Calu3 (cell line): Measurements from ENCODE around the gene COL6A3. TPM values are rescaled to one million over a fixed set of nuclear protein-coding genes. Genes with fewer than 3 reads are reported as not detected.
"Not testable (repeated sequence)": the region's sequence is repeated elsewhere in the genome, so short reads cannot be mapped to it uniquely, and the experiment has no call there.

Source experiments
- BruUV-seq: library from RNA; stranded (reverse); fragments of 400-500 nt; replicated peaks from 2 replicates; lab custom pipeline; 2021; lab: Mats Ljungman, UMichigan
- CTCF ChIA-PET: fragments of 300-600 bp; sonication (Branson Sonifier 250); formaldehyde crosslinking; loops from one replicate; lab custom pipeline; 2022; ENCODE audit warnings: antibody characterized with exemption; lab: Charles Lee
- DNase-seq: peaks from one replicate; pipeline ENCODE4 v3.0.0; 2022
- H3K27ac Mint-ChIP-seq: one replicate; pipeline ENCODE4 v1.8.0; 2022; ENCODE audit warnings: mixed read lengths; ENCODE audit not compliant: unreplicated experiment
- H3K27me3 Mint-ChIP-seq: one replicate; pipeline ENCODE4 v1.8.0; 2022; ENCODE audit warnings: mixed read lengths; ENCODE audit not compliant: unreplicated experiment
- H3K36me3 Mint-ChIP-seq: one replicate; pipeline ENCODE4 v1.8.0; 2022; ENCODE audit warnings: mild to moderate bottlenecking, moderate library complexity, mixed read lengths; ENCODE audit not compliant: insufficient read depth, unreplicated experiment
- H3K4me1 Mint-ChIP-seq: one replicate; pipeline ENCODE4 v1.8.0; 2022; ENCODE audit warnings: mild to moderate bottlenecking, low read depth, mixed read lengths; ENCODE audit not compliant: unreplicated experiment
- H3K4me3 Mint-ChIP-seq: one replicate; pipeline ENCODE4 v1.8.0; 2022; ENCODE audit warnings: mild to moderate bottlenecking, low read depth, moderate library complexity, mixed read lengths; ENCODE audit not compliant: unreplicated experiment
- H3K9me3 Mint-ChIP-seq: one replicate; pipeline ENCODE4 v1.8.0; 2022; ENCODE audit warnings: low read depth, mixed read lengths; ENCODE audit not compliant: unreplicated experiment
- intact Hi-C: fragments of 100-400 bp; cut with micrococcal nuclease; formaldehyde crosslinking; loops from one replicate; pipeline ENCODE4 v1.10.0; 2022; ENCODE audit not compliant: unreplicated experiment
- total RNA-seq: library from RNA; stranded (reverse); gene quantifications from 2 replicates; pipeline ENCODE4 v1.2.3, GENCODE V29; 2022
- TF ChIP-seq, protein P1 (sequence below): fragments of 200-600 bp; IDR thresholded peaks from one replicate; pipeline ENCODE4 v1.8.0; 2022; ENCODE audit warnings: antibody characterized with exemption; ENCODE audit not compliant: unreplicated experiment

The COL6A3 gene
- total RNA-seq, 1 experiment from 2014 or later: 0.07 TPM

DNA sequence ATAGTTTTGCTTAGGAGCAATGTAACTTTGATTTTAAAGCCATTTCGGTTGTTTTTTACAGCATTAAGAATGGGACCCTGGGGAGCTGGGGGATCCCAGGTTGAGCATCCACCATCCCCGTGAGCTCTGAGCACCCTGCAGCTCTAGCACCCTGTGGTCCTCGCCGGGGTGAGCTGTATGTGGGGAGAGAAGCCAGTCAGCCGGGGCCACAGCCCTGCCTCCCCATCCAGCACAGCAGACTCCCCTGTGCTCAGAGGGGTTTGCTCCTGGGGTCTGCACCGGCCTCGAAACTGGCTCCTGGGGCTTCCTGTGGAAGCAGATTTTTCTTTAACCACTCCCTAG lies 1.3 kb downstream of the COL6A3 start:
- no peaks in the 10 kb centered on the region for H3K36me3 Mint-ChIP-seq
- CTCF ChIA-PET: interaction anchor here (1.7 kb wide), 1 partner anchor 9 kb away, joined by 4 read pairs; no protein-coding TSS in a partner anchor
- H3K4me1 Mint-ChIP-seq: no peaks in the 10 kb centered on the region
- BruUV-seq: no TSS peak
- TF ChIP-seq, protein P1, sequence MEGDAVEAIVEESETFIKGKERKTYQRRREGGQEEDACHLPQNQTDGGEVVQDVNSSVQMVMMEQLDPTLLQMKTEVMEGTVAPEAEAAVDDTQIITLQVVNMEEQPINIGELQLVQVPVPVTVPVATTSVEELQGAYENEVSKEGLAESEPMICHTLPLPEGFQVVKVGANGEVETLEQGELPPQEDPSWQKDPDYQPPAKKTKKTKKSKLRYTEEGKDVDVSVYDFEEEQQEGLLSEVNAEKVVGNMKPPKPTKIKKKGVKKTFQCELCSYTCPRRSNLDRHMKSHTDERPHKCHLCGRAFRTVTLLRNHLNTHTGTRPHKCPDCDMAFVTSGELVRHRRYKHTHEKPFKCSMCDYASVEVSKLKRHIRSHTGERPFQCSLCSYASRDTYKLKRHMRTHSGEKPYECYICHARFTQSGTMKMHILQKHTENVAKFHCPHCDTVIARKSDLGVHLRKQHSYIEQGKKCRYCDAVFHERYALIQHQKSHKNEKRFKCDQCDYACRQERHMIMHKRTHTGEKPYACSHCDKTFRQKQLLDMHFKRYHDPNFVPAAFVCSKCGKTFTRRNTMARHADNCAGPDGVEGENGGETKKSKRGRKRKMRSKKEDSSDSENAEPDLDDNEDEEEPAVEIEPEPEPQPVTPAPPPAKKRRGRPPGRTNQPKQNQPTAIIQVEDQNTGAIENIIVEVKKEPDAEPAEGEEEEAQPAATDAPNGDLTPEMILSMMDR: no peak
- H3K27me3 Mint-ChIP-seq: peaks cover 82% of the 10 kb centered on the region
- DNase-seq: no peak
- intact Hi-C loops: loop anchor here (5.0 kb wide), 1 partner anchor 260 kb away; no protein-coding TSS in a partner anchor
- no peaks in the 10 kb centered on the region for H3K9me3 Mint-ChIP-seq
- H3K4me3 Mint-ChIP-seq: no peak overlapping the region
- H3K27ac Mint-ChIP-seq: no peak overlapping the region

DNA sequence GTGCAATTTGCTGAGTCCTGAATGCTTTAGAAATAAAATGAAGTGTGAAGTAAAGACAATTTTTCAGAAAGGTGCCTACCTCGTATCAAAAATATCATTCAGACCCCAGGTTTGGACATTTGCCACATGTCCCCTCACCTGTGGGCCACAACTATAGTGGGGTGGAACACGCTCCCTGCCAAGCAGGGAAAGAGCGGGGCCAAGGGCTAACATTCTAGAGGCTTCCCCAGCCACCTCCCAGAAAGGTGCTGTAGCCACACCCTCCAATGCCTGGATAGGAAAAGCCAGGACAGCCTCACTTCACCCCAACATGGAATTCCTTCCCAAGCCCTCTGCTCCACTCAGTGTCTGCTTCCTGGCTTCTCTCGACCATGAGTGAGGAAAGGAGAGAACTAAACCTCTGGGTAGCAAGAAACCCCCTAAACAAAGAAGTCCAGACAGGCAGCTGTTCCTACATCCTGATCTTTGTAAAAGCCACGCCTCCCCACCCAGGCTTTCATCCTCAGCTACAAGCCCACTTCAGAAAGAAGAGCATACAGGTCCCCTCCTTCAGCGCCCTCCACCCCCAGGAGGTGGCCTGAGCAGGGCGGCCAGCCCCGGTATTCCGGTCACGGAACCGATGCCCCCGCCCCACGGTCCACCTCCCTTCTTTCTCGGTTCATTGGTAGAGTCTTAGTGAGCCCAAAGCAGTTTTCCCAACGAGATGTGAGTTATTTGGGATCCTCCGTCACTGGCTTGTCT lies 2.1 kb downstream of the COL6A3 start:
- Mint-ChIP-seq H3K9me3 (no peaks in the 10 kb centered on the region), H3K27me3 (peaks cover 82% of the 10 kb centered on the region), H3K4me1 (no peaks in the 10 kb centered on the region), H3K4me3 (no peak overlapping the region), H3K27ac (no peak overlapping the region), H3K36me3 (no peaks in the 10 kb centered on the region)
- no peak for DNase-seq
- TF ChIP-seq, protein P1: no peak
- intact Hi-C loops: loop anchor here (5.0 kb wide), 1 partner anchor 260 kb away; no protein-coding TSS in a partner anchor
- CTCF ChIA-PET: interaction anchor here (1.3 to 1.7 kb wide), 2 partner anchors 10 kb away, joined by 4 read pairs; no protein-coding TSS in a partner anchor
- no TSS peak for BruUV-seq

DNA sequence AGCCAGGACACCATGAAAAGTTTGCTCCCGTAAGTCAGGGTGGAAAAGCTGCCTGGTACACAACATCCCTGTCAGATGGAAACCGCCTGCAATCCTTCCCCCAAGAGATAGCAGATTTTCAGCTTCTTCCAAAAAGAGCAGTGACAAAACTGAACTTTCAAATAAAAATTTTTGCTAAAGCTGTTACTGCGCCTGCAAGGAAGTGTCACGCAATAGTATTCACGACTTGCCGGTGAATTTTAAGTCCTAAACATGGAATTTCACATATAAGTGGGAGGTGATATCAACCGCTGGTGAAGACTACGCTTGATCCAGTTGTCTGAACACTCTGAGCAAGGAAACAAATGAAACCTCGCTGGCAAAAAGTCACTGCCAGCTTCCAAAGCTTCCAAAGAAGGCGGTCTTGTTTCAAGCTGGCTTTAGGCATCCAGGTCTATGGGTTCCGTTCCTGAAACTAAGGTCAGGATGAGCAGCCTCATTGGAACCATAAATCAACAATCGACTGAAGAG lies 2.8 kb downstream of the COL6A3 start:
- DNase-seq: no peak
- intact Hi-C loops: loop anchor here (5.0 kb wide), 1 partner anchor 259 kb away; no protein-coding TSS in a partner anchor
- H3K4me1 Mint-ChIP-seq: no peaks in the 10 kb centered on the region
- no peaks in the 10 kb centered on the region for H3K9me3 Mint-ChIP-seq
- H3K27me3 Mint-ChIP-seq: peaks cover 82% of the 10 kb centered on the region
- H3K4me3 Mint-ChIP-seq: no peak overlapping the region
- no TSS peak for BruUV-seq
- H3K36me3 Mint-ChIP-seq: no peaks in the 10 kb centered on the region
- TF ChIP-seq, protein P1: no peak
- no peak overlapping the region for H3K27ac Mint-ChIP-seq
- CTCF ChIA-PET: interaction anchor here (1.3 kb wide), 1 partner anchor 10 kb away, joined by 4 read pairs; no protein-coding TSS in a partner anchor

DNA sequence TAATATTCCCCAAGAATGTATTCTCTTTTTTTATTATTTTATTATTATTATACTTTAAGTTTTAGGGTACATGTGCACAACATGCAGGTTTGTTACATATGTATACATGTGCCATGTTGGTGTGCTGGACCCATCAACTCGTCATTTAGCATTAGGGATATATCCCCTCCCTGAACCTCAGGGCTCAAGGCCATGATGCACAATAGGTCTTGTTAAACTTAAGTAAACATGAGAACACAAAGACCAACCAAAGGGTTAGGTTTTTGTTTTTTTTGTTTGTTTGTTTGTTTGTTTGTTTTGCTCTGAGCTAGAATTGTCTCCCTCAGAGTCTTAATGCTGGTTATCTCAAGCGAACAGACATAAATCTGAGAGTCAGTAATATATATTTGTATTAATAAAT lies 4.7 kb downstream of the COL6A3 start:
- DNase-seq, H3K4me1 Mint-ChIP-seq, H3K36me3 Mint-ChIP-seq, BruUV-seq, H3K9me3 Mint-ChIP-seq, intact Hi-C loops, H3K27ac Mint-ChIP-seq, H3K4me3 Mint-ChIP-seq: not testable (repeated sequence)
- CTCF ChIA-PET: interaction anchor here (0.9 to 1.6 kb wide), 2 partner anchors 8 to 12 kb away, joined by 3 to 4 read pairs; no protein-coding TSS in a partner anchor
- peaks cover 82% of the 10 kb centered on the region for H3K27me3 Mint-ChIP-seq
